Measurements from ENCODE around the gene MRPL53.

DNA sequence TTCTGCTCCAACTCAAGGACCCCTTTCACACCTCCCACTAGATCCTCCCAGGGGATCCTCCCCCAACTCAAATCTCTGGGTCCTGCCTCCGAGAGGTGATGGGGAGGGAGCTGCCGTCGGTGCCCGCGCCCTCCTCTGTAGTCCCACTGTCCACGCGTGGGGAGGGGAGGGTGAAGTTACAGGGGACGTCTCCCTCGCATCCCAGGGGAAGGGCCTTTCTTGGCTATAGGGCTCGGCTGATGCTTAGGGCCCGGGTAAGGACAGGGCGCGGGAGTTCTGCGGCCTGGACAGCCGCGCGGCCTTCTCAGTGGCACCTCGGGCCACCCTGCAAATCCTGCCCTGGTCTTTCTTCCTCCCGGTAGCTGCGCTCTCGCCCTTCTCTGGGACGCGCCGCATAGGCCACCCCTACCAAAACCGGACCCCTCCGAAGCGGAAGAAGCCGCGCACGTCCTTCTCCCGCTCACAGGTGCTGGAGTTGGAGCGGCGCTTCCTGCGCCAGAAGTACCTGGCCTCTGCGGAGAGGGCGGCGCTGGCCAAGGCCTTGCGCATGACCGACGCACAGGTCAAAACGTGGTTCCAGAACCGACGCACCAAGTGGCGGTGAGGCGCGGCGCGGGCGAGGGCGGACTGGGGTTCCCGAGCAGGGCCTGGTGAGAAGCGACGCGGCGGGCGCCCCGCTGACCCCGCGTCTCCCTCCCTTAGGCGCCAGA, 42.9 kb upstream of the MRPL53 start:
- TF ChIP-seq POLR2A (IDR thresholded peaks at IDR 0.05; ENCODE audit: low read depth, low read length) (no peak), TAF1 (IDR thresholded peaks at IDR 0.05; ENCODE audit: borderline replicate concordance, low read depth, low read length) (no peak)

All from GM12892 (cell line).